MCF 10A (cell line): ENCODE data around the gene OXSM. TPM values are rescaled to one million over a fixed set of nuclear protein-coding genes. Genes with fewer than 3 reads are reported as not detected.

ENCODE experiments used
- BruUV-seq: library from RNA; stranded (reverse); fragments of 400-500 nt; replicated peaks from 2 replicates; lab custom pipeline; 2021; lab: Mats Ljungman, UMichigan
- CTCF ChIA-PET: fragments of 300-600 bp; sonication (Branson Sonifier 250); formaldehyde crosslinking; extraction: SDS; loops from one replicate; lab custom pipeline; 2021; ENCODE audit warnings: antibody characterized with exemption, inconsistent platforms; lab: Yijun Ruan, JAX
- POLR2A ChIA-PET: fragments of 300-600, 350-650 bp; sonication (Branson Sonifier 250); formaldehyde crosslinking; extraction: SDS; loops from one replicate; lab custom pipeline; 2020; ENCODE audit warnings: antibody characterized with exemption, inconsistent platforms; lab: Yijun Ruan, JAX
- DNase-seq: peaks from one replicate; pipeline ENCODE4 v3.0.0-alpha.2; 2018; ENCODE audit not compliant: unreplicated experiment
- H3K27ac Mint-ChIP-seq: one replicate; pipeline ENCODE4 v1.8.0; 2022; ENCODE audit warnings: mild to moderate bottlenecking, low read depth, mixed read lengths; ENCODE audit not compliant: unreplicated experiment
- H3K27me3 Mint-ChIP-seq: one replicate; pipeline ENCODE4 v1.8.0; 2022; ENCODE audit warnings: mixed read lengths; ENCODE audit not compliant: insufficient read depth, unreplicated experiment
- H3K36me3 Mint-ChIP-seq: one replicate; pipeline ENCODE4 v1.8.0; 2022; ENCODE audit warnings: mild to moderate bottlenecking, moderate library complexity, mixed read lengths; ENCODE audit not compliant: insufficient read depth, unreplicated experiment
- H3K4me1 Mint-ChIP-seq: one replicate; pipeline ENCODE4 v1.8.0; 2022; ENCODE audit warnings: mixed read lengths; ENCODE audit not compliant: insufficient read depth, unreplicated experiment
- H3K4me3 Mint-ChIP-seq: one replicate; pipeline ENCODE4 v1.8.0; 2022; ENCODE audit warnings: mild to moderate bottlenecking, moderate library complexity, mixed read lengths; ENCODE audit not compliant: unreplicated experiment
- H3K9me3 Mint-ChIP-seq: one replicate; pipeline ENCODE4 v1.8.0; 2022; ENCODE audit warnings: mixed read lengths; ENCODE audit not compliant: unreplicated experiment
- intact Hi-C: fragments of 100-400 bp; cut with micrococcal nuclease; formaldehyde crosslinking; loops from 2 replicates; pipeline ENCODE4 v1.14.1; 2022
- total RNA-seq: library from RNA; stranded (reverse); gene quantifications from 2 replicates; pipeline ENCODE4 v1.2.3, GENCODE V29; 2022
- TF ChIP-seq, protein P1 (sequence below): fragments of 200-600 bp; IDR thresholded peaks from one replicate; pipeline ENCODE4 v1.8.0; 2022; ENCODE audit warnings: antibody characterized with exemption, mild to moderate bottlenecking; ENCODE audit not compliant: unreplicated experiment

The OXSM gene
- total RNA-seq, 1 experiment from 2014 or later: 21.7 TPM

DNA sequence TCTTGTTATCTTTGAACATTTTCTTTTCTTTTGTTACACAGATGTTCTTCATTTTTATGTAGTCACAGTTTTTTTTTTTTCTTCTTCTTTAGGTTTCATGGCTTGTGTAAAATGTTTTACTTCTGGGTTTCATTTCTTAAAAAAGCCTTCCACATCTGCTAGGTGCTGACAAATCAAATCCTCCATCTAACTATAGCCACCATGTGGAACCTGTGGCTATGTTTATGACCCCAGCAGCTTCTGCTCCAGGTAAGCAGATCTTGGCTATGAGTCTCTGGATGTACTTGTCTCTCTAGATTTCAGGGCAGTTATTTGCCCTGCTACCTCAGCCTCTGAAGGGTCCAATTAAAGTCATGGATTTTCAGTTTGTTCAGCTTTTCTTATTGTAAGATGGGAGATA is 44.5 kb downstream of the OXSM start:
- H3K36me3 Mint-ChIP-seq: no peaks in the 10 kb centered on the region
- ChIA-PET CTCF (interaction anchor here (0.6 to 3.5 kb wide), 4 partner anchors 22 to 879 kb away, joined by 3 to 15 read pairs (median 4); no protein-coding TSS in a partner anchor), POLR2A (no interaction called here)
- H3K4me3 Mint-ChIP-seq: no peak overlapping the region
- no peaks in the 10 kb centered on the region for H3K27me3 Mint-ChIP-seq
- no peaks in the 10 kb centered on the region for H3K4me1 Mint-ChIP-seq
- intact Hi-C loops: no loop called here
- H3K27ac Mint-ChIP-seq: no peak overlapping the region
- BruUV-seq: no TSS peak
- TF ChIP-seq, protein P1, sequence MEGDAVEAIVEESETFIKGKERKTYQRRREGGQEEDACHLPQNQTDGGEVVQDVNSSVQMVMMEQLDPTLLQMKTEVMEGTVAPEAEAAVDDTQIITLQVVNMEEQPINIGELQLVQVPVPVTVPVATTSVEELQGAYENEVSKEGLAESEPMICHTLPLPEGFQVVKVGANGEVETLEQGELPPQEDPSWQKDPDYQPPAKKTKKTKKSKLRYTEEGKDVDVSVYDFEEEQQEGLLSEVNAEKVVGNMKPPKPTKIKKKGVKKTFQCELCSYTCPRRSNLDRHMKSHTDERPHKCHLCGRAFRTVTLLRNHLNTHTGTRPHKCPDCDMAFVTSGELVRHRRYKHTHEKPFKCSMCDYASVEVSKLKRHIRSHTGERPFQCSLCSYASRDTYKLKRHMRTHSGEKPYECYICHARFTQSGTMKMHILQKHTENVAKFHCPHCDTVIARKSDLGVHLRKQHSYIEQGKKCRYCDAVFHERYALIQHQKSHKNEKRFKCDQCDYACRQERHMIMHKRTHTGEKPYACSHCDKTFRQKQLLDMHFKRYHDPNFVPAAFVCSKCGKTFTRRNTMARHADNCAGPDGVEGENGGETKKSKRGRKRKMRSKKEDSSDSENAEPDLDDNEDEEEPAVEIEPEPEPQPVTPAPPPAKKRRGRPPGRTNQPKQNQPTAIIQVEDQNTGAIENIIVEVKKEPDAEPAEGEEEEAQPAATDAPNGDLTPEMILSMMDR: no peak
- DNase-seq: no peak
- no peaks in the 10 kb centered on the region for H3K9me3 Mint-ChIP-seq

- intact Hi-C loops: no loop called here
- no peaks in the 10 kb centered on the region for H3K36me3 Mint-ChIP-seq
- no peak overlapping the region for H3K4me3 Mint-ChIP-seq
- no TSS peak for BruUV-seq
- DNase-seq: no peak
- CTCF ChIA-PET: interaction anchor here (0.8 to 3.5 kb wide), 3 partner anchors 20 to 876 kb away, joined by 3 to 15 read pairs (median 4); no protein-coding TSS in a partner anchor
- no peaks in the 10 kb centered on the region for H3K4me1 Mint-ChIP-seq
- TF ChIP-seq, protein P1: no peak
- no peaks in the 10 kb centered on the region for H3K9me3 Mint-ChIP-seq
- H3K27ac Mint-ChIP-seq: no peak overlapping the region
- no peaks in the 10 kb centered on the region for H3K27me3 Mint-ChIP-seq
- POLR2A ChIA-PET: no interaction called here
These were observed 46.7 kb downstream of the OXSM start for GRCh38 chr3:25836579-25836978.

GRCh38 chr3:25837038-25837437 is 47.1 kb downstream of the OXSM start:
- Mint-ChIP-seq H3K4me3 (no peak overlapping the region), H3K27ac (no peak overlapping the region), H3K36me3 (no peaks in the 10 kb centered on the region), H3K27me3 (no peaks in the 10 kb centered on the region), H3K4me1 (no peaks in the 10 kb centered on the region), H3K9me3 (no peaks in the 10 kb centered on the region)
- ChIA-PET POLR2A (no interaction called here), CTCF (interaction anchor here (0.8 to 3.5 kb wide), 4 partner anchors 12 to 876 kb away, joined by 3 to 15 read pairs (median 4); no protein-coding TSS in a partner anchor)
- intact Hi-C loops: no loop called here
- BruUV-seq: no TSS peak
- no peak for DNase-seq
- TF ChIP-seq, protein P1: no peak

DNA sequence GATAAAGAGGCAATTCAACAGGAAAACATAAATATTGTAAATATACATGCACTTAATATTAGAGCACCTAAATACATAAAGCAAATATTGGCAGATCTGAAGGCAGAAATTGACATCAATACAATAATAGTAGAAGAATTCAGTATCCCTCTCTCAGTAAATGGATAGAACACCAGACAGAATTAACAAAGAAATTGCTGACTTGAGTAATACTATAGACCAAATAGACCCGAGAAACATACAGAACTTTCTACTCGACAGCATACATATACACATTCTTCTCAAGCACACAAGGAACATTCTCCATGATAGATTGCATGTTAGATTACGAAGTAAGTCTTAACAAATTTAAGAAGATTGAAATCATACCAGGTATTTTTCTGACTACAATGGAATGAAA is 50.2 kb downstream of the OXSM start:
- H3K27ac Mint-ChIP-seq: no peak overlapping the region
- no peak for DNase-seq
- no peaks in the 10 kb centered on the region for H3K36me3 Mint-ChIP-seq
- intact Hi-C loops: loop anchor here (5.0 kb wide), 4 partner anchors 122 to 1412 kb away; partner anchors contain the start of gene TOP2B
- ChIA-PET POLR2A (no interaction called here), CTCF (no interaction called here)
- H3K27me3 Mint-ChIP-seq: no peaks in the 10 kb centered on the region
- TF ChIP-seq, protein P1: no peak
- H3K9me3 Mint-ChIP-seq: no peaks in the 10 kb centered on the region
- H3K4me3 Mint-ChIP-seq: no peak overlapping the region
- BruUV-seq: no TSS peak
- H3K4me1 Mint-ChIP-seq: no peaks in the 10 kb centered on the region
